Islet precursor cell (in vitro differentiated cells): ENCODE results near the gene GMIP.
"Not testable (repeated sequence)": the region's sequence is repeated elsewhere in the genome, so short reads cannot be mapped to it uniquely, and the experiment has no call there.

Experiments used
- DNase-seq: peaks from one replicate; pipeline ENCODE4 v3.0.0-alpha.2; 2018

The GMIP gene

DNA sequence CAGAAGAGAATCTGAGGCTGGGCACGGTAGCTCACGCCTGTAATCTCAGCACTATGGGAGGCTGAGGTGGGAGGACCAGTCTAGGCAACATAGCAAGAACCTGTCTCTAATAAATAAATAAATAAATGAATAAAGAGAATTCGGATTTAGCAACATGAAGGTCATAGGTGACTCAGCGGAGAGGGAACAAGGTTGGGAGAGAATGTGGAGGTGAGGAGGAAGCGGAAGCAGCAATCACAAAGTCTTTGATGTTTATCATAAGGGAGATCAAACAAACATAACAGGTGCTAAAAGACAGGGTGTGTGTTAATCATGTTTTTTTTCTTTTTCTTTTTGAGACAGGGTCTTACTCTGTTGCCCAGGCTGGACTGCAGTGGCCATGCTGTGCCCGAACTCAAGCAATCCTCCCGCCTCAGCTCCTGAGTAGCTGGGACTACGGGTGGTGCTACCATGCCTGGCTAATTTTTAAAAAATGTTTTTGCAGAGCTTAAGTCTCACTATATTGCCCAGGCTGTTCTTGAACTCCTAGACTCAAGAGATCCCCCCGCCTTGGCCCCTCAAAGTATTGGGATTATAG lies 41.2 kb downstream of the GMIP start:
- DNase-seq, result no peak

DNA sequence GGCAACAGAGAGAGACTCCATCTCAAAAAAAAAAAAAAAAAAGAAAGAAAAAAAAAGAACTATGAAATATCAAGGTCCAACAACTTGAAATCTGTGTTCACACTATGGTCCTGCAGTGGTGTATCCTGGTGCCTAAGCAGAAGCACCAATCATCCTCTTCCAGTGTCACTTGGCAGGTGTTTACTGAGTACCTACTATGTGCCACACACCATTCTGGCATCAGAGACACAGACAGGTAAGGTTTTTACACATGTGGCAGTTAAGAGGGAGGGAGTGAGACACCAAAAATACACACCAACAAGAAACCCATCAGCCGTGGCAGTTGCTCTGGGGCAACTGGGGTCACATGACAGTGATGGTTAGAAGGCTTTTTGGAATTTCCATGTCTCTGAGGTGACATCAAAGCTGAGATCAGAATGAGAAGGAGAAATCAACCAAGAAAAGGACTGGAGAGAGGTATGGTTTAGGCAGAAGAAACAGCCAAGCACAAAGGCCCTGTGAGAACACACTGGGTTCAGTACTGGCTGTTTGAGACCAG lies 42.6 kb downstream of the GMIP start:
- DNase-seq, result no peak

DNA sequence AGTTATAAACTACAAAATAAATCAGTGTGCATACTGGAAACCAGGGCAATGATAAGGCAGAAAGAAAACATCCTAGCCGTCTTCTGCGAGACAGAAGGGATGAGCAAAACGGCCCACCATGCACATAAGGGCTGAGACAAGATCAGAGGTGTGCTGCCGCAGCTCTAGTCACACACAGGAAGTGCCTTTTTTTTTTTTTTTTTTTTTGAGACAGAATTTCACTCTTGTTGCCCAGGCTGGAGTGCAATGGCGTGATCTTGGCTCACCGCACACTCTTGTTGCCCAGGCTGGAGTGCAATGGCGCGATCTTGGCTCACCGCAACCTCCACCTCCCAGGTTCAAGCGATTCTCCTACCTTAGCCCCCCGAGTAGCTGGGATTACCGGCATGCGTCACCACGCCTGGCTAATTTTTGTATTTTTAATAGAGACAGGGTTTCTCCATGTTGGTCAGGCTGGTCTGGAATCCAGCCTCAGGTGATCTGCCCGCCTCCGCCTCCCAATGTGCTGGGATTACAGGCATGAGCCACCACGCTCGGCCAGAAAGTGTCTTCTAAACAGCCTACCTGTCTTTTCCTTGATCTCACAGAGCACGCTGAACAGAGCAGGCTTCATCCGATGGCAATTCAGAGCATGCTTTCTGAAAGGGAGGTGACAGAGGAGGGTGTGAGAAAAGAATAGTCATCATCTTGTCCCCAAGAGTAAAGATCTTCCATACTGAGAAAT lies 44.6 kb downstream of the GMIP start:
- DNase-seq, result not testable (repeated sequence)

DNA sequence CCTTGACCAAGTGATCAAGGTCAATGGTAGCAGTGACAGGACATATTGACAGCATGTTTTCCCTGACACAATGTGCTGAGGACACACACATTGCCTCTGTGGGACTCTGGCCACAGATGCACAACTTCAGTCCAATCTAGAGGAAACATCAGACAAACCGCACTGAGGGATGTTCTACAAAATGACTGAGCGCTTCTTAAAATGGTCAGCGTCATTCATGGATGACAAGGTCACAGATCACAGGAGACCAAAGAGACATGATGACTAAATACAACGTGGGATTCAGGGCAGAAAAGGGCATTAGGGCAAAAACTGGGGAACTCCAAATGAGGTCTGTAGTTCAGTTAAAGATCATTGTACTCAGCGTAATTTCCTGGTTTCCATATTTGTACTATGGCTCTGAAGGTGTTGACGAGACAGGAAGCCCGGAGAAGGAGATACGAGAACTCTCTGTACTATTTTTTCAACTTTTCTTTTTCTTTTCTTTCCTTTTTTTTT lies 45.6 kb downstream of the GMIP start:
- DNase-seq, result no peak

DNA sequence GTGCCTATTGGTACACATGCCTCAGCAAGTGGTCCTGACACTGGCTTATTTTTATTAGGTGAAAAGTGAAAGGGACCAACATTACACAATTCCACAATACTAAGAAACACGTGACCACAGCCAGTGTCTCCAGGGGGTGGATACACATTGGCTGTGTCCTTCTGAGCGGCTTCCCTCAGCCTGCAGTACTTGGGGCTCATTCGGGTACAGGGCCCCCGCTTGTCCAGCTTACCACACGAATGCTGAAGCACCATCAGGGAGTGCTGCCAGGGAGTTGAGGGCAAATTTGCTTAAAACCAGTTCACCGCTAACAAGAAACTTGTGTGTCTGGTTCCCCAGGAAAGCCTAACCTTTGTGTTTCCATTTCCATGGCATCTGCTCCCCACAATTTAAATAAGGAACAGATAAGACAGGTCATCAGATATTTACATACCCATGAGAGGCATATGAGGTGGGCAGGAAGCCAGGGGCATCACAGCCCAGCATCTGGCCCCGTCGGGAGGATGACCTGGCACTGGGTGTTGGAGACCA lies 48.2 kb downstream of the GMIP start:
- no peak for DNase-seq

GRCh38 chr19:19594381-19594780 lies 49.1 kb downstream of the GMIP start:
- DNase-seq, result no peak

GRCh38 chr19:19592690-19593089 lies 50.8 kb downstream of the GMIP start:
- DNase-seq, result no peak

- DNase-seq, result peak; percentile 91
Observed at GRCh38 chr19:19591133-19591825, 52.2 kb downstream of the GMIP start.

DNA sequence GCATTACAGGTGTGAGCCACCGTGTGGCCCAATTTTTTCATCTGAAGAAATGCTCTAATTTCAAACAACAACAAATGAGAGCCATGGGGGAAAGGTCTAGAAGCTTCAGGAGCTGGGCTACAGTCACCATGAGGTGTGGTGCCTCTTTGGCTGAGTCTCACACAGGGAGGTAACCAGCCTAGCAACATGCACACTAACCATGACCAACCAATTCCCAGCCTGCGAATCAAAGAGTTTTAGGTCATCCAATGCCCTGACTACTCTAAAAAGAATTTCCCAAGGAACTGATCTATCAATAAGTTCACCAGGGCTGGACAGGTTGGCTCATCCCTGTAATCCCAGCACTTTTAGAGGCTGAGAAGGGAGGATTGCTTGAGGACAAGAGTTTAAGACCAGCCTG lies 54.9 kb downstream of the GMIP start:
- no peak for DNase-seq

- DNase-seq, result no peak
Observed at GRCh38 chr19:19587771-19588170, 55.7 kb downstream of the GMIP start.

- no peak for DNase-seq
Observed at GRCh38 chr19:19584356-19584755, 59.1 kb downstream of the GMIP start.

GRCh38 chr19:19582471-19582870 lies 61.0 kb downstream of the GMIP start:
- DNase-seq, result no peak

DNA sequence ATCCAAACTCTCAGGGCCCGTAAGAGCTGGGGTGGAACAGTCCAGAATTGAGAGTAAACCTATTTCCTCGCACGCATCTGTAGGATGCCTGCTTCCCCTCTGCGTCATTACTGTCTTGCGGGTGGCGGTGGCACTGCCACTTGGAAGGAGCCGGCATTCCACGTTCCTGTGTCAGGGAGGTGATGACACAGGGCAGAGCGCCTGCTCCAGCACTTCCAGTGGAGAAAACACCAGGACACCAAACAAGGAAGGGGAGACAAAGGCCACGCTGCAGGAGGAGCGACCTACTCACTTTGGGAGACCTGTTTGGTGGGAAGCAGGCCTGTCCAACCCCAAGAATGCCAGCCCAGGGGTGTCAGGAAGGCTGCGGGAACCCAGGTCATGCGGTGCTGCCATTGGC lies 62.1 kb downstream of the GMIP start:
- DNase-seq, result no peak

DNA sequence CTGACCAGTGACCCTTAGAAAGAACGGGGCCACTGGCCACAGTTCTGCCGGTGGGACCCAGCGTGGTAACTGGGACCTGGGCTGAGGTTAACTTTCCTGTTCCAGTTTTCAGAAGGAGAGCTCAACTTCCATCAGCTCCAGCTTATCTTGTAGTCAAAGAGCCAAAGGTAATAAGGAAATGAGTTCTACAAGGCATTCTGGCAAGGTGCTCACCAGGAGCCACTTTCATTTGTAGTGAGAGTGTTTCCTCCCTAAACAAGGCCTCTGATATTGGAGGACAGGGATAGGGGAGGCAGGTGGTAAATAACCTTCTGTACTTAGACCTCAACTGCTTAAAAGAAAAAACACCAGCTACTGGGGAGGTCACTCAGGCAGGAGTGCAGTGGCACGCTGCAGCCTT lies 63.0 kb downstream of the GMIP start:
- DNase-seq, result no peak

DNA sequence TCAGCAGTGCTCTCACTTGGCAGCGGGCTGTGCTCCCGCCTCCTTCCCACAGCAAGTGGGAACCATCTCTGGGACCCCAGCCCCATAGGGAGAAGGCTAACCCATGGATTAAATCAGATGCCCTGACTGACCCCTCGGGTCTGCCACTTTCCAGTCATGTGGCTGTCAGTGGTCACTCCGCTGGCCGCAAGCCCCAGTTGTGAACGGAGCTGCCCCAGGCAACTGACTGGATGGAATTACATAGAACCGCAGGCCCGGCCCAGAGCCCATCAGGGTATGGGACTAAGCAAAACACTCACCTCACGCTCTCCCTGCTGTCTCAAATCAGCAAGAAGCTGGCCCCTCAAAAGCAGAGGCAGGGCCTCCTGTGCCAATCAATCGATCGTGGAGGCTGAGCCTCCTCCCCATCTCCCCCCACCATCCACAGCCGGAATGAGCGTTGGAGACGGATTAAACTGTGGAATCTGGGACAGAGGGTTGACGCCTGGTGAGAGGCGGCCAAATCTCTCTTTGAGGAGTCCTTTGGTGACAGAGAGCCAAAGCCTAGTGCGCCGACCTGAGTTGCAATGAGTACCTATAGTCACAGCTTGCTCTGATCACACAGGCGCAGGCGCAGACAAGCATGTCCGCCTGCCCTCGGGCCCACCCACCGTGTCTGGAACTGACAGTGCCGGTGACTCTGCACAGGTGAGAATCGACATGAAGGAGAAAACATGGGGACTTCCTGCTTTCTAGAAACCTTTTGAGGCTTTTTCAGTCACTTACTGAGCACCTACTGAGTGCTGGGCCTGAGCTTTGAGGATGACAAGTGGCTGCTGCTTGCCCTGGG lies 63.7 kb downstream of the GMIP start:
- DNase-seq, result no peak
